NCI-H510A treated with DMSO at 0.1 percent for 48 hours (cell line): ENCODE data around the gene GYPC.
"Not testable (repeated sequence)": the region's sequence is repeated elsewhere in the genome, so short reads cannot be mapped to it uniquely, and the experiment has no call there.

Experiments
- DNase-seq: peaks from one replicate; lab custom pipeline; 2025; lab: John Stamatoyannopoulos, UW

The GYPC gene

DNA sequence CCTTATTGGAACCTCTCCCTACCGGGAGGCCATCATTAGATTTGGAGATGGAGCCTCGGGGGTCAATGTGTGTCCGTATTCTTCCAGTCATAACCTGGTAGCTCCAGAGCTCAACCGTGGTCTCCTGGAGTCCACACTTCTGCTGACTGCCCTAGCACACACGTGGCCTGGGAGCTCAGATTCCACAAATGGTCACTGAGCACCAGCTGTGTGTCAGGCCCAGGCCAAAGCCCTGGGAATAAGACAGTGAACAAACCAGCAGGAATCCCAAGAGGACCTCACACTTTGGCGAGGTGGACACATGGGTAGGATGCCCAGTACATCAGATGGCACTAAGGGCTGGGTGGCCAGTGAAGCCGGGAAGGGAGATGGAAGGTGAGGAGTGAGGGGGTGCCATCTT lies 15.5 kb downstream of the GYPC start:
- no peak for DNase-seq

DNA sequence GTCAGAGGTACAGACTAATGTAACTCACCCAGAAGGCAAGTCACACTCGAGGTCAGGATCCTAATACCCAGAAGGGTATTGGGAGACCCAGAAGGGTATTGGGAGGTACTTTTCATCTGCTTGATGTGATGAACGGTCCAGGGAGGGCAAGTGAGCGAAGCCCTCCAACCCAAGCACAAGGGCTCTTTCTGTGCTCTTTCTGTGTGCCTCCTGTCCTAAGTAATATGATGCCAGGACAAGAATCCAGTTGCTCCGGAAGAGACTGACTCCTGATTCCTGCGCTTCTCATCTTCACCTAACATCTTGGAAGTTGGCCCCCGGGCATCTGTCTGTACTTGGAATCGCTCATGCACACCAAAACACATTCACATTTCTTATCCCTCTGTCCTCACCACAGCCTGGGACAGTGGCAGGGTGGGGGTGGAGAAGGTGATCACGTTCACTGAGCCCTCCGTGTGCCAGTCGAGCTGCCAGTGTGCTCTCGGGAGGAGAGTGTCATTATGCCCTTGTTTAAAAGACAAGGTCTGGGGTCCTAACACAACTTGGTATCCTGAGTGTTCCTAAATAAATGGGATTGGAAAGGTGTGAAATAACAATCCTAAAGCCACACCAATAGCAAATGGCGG lies 17.1 kb downstream of the GYPC start:
- DNase-seq = no peak

DNA sequence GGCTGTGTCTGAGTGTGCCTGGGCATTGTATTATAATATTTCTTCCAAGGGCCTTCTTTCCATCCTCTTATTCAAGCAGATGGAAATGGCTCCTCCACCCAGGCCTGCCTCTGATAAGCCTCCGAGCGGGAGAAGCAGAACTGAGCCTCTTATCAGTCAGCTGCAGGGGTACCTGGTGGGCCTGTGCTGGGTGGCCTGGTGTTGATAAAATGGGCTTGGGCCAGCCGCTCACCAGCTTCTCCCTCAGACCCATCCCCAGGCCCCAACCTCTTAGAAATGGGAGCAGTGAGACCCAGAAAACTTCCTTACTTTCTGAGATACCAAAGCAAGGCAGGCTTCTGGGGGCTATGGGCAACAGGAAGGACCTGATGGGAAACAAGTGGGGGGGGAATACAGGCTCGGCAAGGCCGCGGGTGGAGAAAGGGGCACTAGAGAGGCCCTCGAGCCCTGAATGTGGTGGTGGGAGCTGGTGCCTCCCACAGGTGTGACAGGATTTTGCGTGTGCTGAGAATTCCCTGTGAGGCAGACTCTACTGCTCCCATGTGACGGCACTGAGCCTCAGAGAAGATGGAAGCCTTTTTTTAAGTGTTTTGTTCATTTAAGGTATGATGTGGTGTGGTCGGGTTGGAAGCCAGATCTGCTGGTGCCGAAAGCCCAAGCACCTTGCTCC lies 18.3 kb downstream of the GYPC start:
- DNase-seq = no peak

DNA sequence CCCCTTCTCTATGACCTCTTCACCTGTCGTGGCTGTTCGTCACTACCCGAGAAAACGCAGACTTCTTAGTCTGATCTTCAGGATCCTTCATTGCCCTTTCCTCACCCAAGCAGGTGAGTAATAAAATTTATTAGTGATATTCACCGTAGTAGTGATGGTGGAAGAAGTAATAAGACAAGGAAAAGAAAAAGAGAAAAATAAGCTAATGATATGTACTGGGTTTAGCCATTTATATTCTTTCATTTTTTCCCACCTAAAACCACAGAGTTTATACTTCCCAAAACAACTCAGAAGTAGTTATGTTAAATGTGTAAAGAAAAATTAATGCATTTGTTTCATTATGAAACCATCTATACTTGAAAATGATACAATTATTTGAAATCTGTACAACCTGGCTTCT lies 19.7 kb downstream of the GYPC start:
- no peak for DNase-seq

DNA sequence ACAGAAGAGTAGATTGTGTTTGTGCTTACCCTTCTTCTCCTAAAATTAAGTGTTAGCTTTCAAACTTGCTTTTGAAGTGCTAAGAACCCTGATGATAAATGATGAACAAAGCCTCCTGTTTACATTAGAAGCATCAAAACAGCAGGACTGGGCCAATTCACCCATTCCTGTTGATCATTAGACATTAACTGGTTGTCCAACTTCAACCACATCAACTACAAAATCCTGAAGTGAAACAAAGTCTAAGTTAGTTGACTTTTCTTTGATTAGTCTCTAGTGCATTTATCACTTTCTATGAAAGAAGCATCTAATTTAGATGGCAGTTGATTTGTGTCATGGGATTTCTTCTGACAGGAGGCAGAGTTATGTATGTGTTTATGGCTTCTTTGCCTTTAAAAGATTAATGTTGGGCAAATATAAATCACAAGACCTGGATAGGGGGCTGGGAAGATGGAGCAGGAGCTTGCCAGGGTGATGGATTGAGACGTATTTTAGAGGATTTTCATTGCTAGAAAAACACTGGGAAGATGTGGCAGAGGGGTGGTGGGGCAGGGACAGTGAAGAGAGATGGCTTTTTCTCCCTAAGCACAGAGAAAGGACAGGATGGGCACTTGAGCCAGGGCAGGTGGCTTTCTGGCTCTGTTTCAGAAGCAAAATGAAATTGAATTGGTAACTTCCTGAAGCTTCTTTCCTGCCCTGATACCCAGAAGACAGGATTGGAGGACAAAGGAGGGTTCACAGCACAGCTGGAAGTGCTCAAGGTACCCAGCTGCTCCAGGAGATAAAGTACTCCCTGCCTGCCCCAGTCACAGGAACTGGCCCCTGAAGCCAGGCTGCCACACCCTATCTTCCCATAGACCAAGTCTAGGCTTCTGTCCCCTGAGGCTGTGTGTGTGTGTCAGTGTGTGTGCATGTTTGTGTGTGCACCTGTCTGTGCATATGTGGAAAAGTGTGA lies 20.5 kb downstream of the GYPC start:
- DNase-seq = no peak

DNA sequence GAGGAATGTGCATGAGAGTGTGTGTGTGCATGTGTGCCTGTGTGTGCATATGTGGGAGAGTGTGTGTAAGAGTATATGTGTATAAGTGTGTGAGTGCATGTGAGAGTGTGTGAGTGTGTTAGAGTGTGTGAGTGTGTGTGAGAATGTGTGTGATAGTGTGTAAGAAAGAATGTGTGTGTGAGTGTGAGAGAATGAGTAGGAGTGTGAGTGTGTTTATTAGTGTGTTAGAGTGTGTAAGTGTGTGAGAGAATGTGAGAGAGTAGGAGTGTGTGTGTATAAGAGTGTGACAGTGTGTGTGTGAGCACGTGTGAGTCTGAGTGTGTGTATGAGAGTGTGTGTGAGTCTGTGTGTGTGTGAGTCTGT lies 21.2 kb downstream of the GYPC start:
- DNase-seq = no peak

DNA sequence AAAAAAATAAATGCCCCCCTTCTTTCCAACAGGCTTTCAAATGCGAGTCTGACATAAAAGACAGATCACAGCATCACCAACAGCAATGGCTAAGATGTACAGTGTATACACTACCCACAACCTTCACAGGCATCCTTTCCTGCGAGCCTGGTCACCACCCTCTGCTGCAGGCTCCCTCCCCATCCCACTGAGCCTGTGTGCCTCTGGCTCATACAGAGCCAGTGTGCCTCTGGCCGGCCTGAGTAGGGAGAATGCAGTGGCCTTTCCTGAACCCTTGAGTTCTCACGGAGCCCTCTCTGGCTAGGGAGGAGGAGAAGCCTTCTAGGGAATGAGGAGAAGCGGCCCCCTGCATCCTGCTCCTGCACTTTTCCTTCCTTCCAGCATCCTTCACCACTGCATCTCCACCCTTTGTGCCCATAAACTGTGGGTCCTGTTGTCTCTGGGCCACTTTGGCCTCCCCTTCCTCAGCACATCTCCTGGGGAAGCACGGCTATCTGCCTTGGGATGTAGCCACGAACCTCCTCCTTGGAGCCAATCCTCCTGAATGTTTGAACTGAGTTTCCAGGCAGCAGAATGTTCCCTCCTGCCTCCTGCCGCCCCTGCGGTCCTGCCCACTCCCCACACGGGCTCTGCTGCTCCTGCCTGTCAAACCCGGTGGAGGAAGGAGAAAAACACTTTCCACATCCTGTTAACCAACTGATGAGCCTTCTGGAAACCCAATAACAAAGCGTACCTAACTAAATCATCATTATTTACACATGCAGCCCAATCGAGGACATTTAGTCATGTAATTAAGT lies 22.5 kb downstream of the GYPC start:
- no peak for DNase-seq

DNA sequence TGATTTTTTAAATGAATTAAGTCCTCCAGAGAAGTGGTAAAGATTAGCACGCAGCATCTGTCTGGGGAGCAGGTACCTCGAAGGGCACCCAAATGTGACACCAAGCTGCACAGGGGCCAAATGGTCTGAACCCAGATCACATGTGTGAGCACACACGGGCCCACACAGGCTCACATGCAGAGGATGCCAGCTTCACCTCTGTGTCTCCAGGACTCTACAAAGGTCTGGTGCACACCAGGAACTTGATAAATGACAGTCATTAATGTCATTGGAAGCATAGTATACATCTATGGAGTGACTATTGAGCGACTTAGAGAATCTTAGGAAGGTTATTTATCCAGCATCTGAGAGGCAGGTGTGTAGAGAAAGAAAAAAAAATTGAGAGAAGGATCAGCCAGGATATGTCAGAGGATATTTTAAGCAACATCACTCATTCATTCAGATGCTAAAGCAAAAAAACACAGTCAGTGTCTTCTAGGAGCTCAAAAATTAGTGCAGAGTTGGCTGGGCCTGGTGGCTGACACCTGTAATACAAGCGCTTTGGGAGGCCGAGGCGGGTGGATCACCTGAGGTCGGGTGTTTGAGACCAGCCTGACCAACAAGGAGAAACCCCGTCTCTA lies 23.2 kb downstream of the GYPC start:
- DNase-seq = no peak

DNA sequence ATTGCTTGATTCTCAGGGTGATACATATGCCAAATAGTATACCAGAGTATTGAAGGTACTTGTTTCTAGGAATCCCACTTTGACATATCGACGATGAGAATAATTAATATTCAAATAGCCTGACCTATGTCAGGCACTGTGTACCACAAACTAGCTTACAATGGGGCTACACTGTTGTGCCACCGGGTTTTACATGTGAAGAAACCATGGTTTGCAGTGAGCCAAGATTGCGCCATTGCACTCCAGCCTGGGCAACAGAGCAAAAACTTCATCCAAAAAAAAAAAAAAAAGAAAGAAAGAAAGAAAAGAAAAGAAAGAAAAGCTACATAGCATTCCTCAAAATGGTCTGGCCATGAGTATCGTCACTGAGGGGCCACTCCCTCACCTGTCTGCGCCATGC lies 25.5 kb downstream of the GYPC start:
- no peak for DNase-seq

DNA sequence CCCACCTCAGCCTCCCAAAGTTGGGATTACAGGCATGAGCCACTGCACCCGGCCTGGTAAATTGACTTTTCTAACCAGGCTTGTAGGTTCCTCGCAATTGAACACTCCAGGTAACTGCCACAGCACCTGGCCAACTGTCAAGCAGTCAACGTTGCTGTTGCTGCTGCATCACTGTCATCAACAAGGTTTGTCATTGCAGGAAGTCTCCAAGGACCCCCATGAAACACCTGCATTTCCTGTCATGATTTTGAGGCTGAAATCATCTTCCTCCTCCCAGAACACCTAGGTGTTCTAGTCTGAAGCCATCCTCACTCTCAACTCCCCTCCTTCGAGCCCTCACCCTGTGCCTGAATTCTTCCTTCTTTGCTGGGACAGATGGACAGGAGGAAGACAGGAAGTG lies 29.7 kb downstream of the GYPC start:
- DNase-seq = no peak

DNA sequence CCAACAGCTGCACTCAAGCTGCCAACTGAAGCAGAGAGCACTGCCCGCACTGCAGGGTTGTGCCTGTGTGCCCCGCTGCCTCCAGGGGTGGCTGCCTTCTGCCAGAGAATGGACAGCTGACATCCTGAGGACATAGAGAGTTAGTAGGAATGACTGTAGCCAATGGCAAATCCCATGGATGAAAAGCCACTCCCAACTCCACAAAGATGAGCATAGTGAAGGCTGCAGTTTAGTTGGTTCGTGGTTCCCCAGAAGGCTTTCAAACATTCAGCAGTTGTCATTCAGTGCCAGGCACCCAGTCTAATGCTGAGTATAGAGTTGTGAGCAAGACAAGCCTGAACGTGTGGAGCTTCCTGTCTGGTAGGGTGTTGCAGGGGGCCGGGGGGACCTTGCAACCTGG lies 30.3 kb downstream of the GYPC start:
- no peak for DNase-seq

DNA sequence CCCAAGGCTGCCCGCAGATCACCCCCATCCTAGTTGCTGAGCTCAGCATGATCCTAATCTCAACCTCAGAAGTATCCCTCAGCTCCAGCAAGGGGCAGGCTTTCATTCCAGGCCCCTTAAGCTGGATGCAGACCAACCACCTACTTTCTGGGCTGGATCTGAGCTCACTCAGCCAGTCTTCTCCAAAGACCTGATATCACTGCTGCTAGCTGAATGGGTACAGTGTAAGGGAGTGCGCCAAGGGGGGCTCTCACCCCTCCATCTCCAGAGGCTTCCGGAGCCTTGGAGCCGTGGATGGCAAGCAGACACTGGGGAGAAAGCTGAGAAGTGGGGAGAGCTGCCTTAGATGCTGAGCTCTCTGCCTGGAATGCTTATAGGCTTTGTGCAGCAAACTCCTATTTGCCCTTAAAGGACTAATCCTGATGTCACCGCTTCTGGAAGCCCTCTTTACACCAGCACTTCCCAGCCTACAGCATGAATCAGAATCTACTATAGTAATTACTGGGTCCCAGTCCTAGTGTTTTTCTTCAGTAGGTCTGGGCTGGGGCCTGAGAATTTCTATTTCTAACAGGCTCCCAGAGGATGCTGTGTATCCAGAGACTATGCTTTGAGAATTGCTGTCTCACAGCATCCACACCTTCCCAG lies 31.0 kb downstream of the GYPC start:
- DNase-seq = no peak

DNA sequence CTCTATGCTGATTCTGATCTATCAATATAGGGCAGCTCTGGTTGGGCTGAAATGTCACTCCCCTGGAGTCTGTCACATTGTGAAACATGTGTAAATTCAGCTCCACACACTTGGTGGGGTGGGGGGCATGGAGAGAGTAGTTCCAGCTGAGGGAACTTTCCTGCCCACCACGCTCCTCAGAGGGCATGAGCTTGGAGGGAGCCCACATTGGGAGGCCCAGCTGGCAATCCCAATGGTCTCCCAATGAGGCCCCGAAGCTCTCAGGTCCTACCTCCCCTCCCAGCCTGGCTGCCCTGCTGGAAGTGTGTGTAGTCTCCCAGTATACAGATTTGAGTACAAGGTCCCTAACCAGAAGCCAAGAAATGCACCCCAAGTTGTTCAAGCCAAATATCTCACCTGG lies 31.5 kb downstream of the GYPC start:
- no peak for DNase-seq

DNA sequence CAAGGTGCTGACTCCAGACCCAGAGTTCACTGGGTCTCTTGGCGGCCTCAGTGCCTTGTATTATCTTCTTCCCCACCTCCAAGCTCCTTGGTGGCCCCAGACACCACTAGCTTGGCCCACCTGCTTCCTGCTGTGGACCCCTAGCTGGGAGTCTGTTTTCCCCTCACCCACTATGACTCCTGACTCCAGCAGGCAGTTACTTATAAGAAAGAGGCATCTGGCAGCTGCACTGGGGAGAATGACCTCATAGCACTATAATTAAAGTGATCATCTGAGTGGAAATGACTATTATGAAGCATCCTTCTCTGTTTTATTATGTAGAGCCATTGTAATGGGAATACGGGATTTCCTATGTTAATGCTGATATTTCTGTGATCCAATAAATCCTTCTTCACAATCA lies 32.6 kb downstream of the GYPC start:
- DNase-seq = not testable (repeated sequence)

DNA sequence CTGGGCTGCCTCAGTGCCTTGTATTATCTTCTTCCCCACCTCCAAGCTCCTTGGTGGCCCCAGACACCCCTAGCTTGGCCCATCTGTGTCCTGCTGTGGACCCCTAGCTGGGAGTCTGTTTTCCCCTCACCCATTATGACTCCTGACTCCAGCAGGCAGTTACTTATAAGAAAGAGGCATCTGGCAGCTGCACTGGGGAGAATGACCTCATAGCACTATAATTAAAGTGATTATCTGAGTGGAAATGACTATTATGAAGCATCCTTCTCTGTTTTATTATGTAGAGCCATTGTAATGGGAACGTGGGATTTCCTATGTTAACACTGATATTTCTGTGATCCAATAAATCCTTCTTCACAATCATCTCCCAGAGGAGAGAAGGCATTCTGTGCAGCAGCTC lies 36.3 kb downstream of the GYPC start:
- not testable (repeated sequence) for DNase-seq

DNA sequence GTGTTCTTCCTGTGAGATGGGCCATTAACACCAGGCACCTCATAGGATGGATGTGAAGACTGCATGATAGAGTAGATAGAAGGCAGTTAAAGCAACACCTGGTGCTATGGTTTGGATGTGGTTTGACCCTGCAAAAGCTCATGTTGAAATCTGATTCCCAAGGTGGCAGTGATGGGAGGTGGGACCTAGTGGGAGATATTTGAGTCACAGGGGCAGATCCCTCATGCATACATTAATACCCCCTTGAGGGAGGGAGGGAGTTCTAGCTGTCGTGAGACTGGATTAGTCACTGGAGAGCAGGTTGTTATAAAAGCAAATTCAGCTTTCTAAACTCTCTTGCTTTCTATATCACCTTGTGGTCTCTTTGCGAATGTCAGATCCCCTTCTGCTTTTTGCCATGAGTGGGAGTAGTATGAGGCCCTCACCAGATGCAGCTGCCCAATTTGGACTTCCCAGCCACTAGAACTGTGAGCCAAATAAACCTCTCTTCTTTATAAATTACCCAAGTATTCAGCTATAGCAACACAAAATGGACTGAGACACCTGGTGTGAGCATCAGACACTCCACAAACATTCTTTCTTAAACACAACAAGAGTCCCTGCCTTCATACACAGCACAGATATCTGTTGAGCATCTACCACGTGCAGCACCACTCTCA lies 37.1 kb downstream of the GYPC start:
- DNase-seq = not testable (repeated sequence)

DNA sequence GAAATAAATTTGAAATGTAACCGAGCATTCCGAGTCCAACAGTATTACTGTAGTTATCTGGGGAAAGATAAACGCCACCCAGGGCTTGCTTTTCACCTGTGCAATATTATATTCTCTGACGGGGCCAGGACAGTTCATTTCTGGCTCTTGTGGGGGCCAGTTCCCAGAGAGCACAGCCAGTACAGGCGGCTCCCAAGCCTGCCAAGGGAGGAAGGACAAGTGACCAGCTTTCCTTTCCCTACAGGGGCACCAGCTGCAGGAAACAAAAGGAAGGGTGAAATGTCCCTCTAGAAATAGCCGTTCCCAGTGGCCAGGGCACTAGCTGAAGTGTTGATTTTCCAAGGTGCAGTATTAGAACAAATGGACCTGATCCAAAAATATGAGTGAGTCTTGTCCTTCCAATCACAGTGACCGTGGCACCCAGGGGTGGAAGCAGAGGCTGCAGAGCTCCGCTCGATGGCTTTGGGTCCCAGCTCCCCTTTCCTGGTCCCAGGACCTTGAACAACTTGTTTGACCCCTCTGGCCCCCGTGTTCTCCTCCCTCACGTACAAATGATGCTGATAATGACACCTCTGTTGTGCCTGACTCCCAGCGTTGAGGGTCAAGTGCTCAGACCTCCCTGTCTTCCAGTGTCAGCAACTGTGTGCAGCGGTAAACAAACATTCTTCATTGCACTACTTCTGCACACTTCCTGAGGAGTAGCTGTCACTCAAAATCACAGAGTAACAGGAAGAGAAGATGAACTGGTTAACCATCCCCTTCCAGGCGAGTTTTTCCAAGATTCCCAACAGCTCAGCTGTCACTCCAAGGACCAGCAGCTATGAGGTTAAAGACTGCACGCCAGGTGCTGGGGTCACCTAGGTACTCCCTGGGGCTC lies 40.9 kb downstream of the GYPC start:
- no peak for DNase-seq

DNA sequence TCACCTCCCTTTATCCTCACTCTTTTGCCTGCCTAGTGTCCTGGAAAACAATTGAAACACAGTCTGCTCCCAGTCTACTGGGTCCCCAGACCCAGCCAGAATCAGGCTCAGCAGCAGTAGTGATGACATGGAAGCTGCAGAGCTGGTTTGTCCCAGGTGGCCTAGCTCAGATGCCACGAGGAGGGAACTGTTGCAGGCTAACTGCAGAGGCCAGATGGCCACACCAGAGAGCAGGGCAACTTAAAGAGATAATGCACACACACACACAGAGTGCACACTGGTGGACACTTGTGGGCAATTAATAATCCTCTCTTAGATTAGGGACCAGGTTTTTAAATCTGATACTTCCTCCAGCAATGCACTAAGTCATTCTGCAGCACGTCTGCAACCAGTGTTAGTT lies 42.4 kb downstream of the GYPC start:
- no peak for DNase-seq

DNA sequence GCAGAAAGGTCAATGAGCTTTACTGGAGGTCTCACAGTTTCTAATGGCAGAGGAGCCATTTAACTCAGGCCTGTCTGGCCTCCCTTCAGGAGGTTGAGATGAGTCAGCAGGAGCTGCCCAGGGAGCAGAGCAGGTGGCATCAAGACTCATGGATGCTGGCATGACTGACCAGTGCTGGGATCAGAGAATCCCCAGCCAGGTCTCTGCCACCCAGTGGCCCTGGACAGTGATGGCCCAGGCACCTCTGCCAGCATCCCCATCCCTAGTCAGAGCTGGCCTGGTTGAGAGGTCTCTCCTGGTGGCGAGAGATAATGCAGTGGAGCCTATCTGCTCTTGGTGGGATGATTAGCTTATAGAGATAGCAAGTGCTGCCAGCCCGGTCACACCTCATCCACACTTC lies 43.1 kb downstream of the GYPC start:
- no peak for DNase-seq
